ENCODE results near the gene THAP9.

Gene THAP9

GRCh38 chr4:82965763-82966162, 65.2 kb downstream of the THAP9 start:
- DNase-seq: no peak

DNA sequence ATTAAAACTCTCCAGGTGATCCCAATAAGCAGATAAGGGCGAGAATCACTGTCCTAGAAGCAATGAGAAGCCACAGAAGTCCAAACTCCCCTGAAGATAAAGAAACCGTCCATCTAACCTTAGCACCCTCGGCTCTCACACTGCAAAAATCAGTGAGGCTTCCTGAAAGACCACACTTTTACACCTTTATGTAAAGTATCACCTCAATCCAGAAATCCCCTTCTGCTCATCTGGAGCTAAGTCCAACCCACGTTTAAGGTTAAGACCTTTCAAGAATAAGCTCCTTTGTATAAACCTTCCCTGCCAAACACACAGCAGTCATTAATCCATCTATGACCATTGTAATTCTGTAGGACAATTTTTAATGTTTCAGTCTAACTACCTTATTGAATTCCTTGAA, 68.4 kb downstream of the THAP9 start:
- no peak for DNase-seq

- DNase-seq: no peak
These were observed 68.9 kb downstream of the THAP9 start for GRCh38 chr4:82969414-82969813.
